Panc1 (cell line): Measurements from ENCODE around the gene IPP. TPM values are rescaled to one million over a fixed set of nuclear protein-coding genes. Genes with fewer than 3 reads are reported as not detected.

ENCODE experiments used
- ATAC-seq: fragments of 200-7000 bp; cut with Tn5 transposase; 2 replicates; pipeline ENCODE4 v1.9.1; 2020; ENCODE audit warnings: mild to moderate bottlenecking, moderate library complexity
- BruUV-seq: library from RNA; stranded (reverse); fragments of 400-500 nt; replicated peaks from 2 replicates; lab custom pipeline; 2021; lab: Mats Ljungman, UMichigan
- CTCF ChIA-PET: fragments of 300-600 bp; sonication (Branson Sonifier 250); formaldehyde crosslinking; loops from one replicate; lab custom pipeline; 2022; ENCODE audit warnings: antibody characterized with exemption; lab: Charles Lee
- POLR2A ChIA-PET: fragments of 300-600 bp; sonication (Branson Sonifier 250); formaldehyde crosslinking; loops from one replicate; lab custom pipeline; 2022; ENCODE audit warnings: antibody characterized with exemption; lab: Charles Lee
- DNase-seq: peaks from one replicate; pipeline ENCODE4 v3.0.0-alpha.2; 2010; ENCODE audit warnings: low read depth, low spot score
- H3K27ac ChIP-seq: 2 replicates; pipeline ENCODE4 v1.5.1; 2011; ENCODE audit warnings: mild to moderate bottlenecking, low read length, inconsistent platforms
- H3K27me3 ChIP-seq: fragments of 200-500 bp; sonication (Bioruptor generic); 2 replicates; pipeline ENCODE4 v1.6.0; 2014; ENCODE audit warnings: low read length, inconsistent platforms; ENCODE audit not compliant: control insufficient read depth, insufficient read depth
- H3K36me3 ChIP-seq: fragments of 200-500 bp; sonication (Bioruptor generic); 2 replicates; pipeline ENCODE4 v1.5.1; 2014; ENCODE audit warnings: inconsistent platforms, mild to moderate bottlenecking, low read length, moderate library complexity; ENCODE audit not compliant: control insufficient read depth, insufficient read depth
- H3K4me1 ChIP-seq: 2 replicates; pipeline ENCODE4 v1.5.1; 2011; ENCODE audit warnings: inconsistent platforms, mild to moderate bottlenecking, low read length, moderate library complexity; ENCODE audit not compliant: control insufficient read depth, insufficient read depth
- H3K4me3 ChIP-seq, 2 experiments: 2 replicates each; pipeline ENCODE4 v1.5.1; 2011 to 2012; ENCODE audit warnings: low read depth in 2 of 2, low read length in 2 of 2, mild to moderate bottlenecking in 2 of 2, inconsistent platforms in 1 of 2, moderate library complexity in 1 of 2
- H3K9me3 ChIP-seq: fragments of 200-500 bp; sonication (Bioruptor generic); 2 replicates; pipeline ENCODE4 v1.5.1; 2014; ENCODE audit warnings: low read depth, mild to moderate bottlenecking, inconsistent platforms, low read length, moderate library complexity; ENCODE audit not compliant: control insufficient read depth, insufficient read depth
- CTCF ChIP-seq: fragments of 450-650 bp; IDR thresholded peaks from 2 replicates; pipeline ENCODE4 v1.5.1; 2017; ENCODE audit warnings: mild to moderate bottlenecking
- POLR2AphosphoS5 ChIP-seq: IDR thresholded peaks from 2 replicates; pipeline ENCODE4 v1.6.1; 2012; ENCODE audit warnings: mild to moderate bottlenecking, low read depth, low read length, moderate library complexity
- REST ChIP-seq, 2 experiments: IDR thresholded peaks; 2 replicates each; pipeline ENCODE4 v1.6.1; 2011 to 2012; ENCODE audit warnings: low read depth in 2 of 2, control low read depth in 1 of 2, low read length in 1 of 2, mild to moderate bottlenecking in 1 of 2, moderate library complexity in 1 of 2; ENCODE audit not compliant: insufficient read depth in 1 of 2
- SIN3A ChIP-seq: IDR thresholded peaks from 2 replicates; pipeline ENCODE4 v1.6.1; 2012; ENCODE audit warnings: low read depth, mild to moderate bottlenecking, low read length, moderate library complexity, borderline replicate concordance; ENCODE audit not compliant: insufficient read depth
- TCF7L2 ChIP-seq: IDR thresholded peaks from 2 replicates; pipeline ENCODE4 v1.6.1; 2011; ENCODE audit warnings: mild to moderate bottlenecking, low read depth, low read length, inconsistent platforms
- in situ Hi-C: cut with HindIII; loops from 2 replicates; pipeline ENCODE4 v1.10.0; 2016; ENCODE audit warnings: low sequenced_read_pairs, low pct_unique_long_range_greater_than_20kb
- intact Hi-C: fragments of 100-400 bp; cut with micrococcal nuclease; formaldehyde crosslinking; loops from one replicate; pipeline ENCODE4 v1.10.0; 2022; ENCODE audit not compliant: unreplicated experiment
- total RNA-seq: library from RNA; stranded (reverse); gene quantifications from one replicate; pipeline ENCODE4 v1.2.1, GENCODE V29; 2021; ENCODE audit not compliant: unreplicated experiment

IPP gene
- total RNA-seq, 1 experiment from 2014 or later: 28.8 TPM

DNA sequence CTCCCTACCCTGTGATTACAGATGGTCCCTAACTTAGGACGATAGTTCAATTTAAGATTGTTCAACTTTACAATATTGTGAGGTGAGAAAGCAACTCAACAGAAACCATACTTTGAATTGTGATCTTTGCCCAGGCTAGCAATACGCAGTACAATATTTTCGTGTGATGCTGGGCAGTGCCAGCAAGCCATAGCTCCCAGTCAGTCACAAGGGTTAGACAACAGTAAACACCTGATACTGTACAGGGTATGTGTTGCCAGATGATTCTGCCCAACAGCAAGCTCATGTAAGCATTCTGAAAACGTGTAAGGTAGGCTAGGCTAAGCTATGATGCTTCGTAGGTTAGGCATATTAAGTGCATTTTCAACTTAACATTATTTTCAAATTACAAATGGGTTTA, 76.0 kb downstream of the IPP start:
- H3K4me1 ChIP-seq: peaks cover 21% of the 10 kb centered on the region
- H3K27me3 ChIP-seq: no peaks in the 10 kb centered on the region
- no peaks in the 10 kb centered on the region for H3K9me3 ChIP-seq
- H3K36me3 ChIP-seq: no peaks in the 10 kb centered on the region
- intact Hi-C loops (no loop called here), in situ Hi-C loops (no loop called here)
- ATAC-seq (no peak), DNase-seq (no peak)
- TSS peak; percentile 10 for BruUV-seq
- POLR2A ChIA-PET: interaction anchor here (0.5 to 0.6 kb wide), 2 partner anchors 14 to 44 kb away, joined by 4 to 12 read pairs; no protein-coding TSS in a partner anchor
- no peak overlapping the region for H3K27ac ChIP-seq
- H3K4me3 ChIP-seq: no peak overlapping the region
- TF ChIP-seq CTCF: no peak
- no peak for TF ChIP-seq REST (IDR thresholded peaks at IDR 0.05; ENCODE audit: insufficient read depth in 1 of 2, low read depth in 2 of 2, low read length in 1 of 2)
- no peak for TF ChIP-seq POLR2AphosphoS5
- TF ChIP-seq TCF7L2: no peak
- TF ChIP-seq SIN3A: no peak
- CTCF ChIA-PET: no interaction called here

- H3K27ac ChIP-seq: no peak overlapping the region
- ATAC-seq (no peak), DNase-seq (no peak)
- H3K27me3 ChIP-seq: no peaks in the 10 kb centered on the region
- POLR2A ChIA-PET: interaction anchor here (0.5 to 0.6 kb wide), 2 partner anchors 15 to 44 kb away, joined by 4 to 12 read pairs; no protein-coding TSS in a partner anchor
- intact Hi-C loops (no loop called here), in situ Hi-C loops (no loop called here)
- peaks cover 15% of the 10 kb centered on the region for H3K4me1 ChIP-seq
- no TSS peak for BruUV-seq
- H3K4me3 ChIP-seq: no peak overlapping the region
- TF ChIP-seq TCF7L2: no peak
- no peak for TF ChIP-seq REST (IDR thresholded peaks at IDR 0.05; ENCODE audit: insufficient read depth in 1 of 2, low read depth in 2 of 2, low read length in 1 of 2)
- no peak for TF ChIP-seq POLR2AphosphoS5
- no peak for TF ChIP-seq CTCF
- TF ChIP-seq SIN3A: no peak
- no peaks in the 10 kb centered on the region for H3K36me3 ChIP-seq
- no peaks in the 10 kb centered on the region for H3K9me3 ChIP-seq
- CTCF ChIA-PET: no interaction called here
Observed at GRCh38 chr1:45673956-45674355, 76.5 kb downstream of the IPP start.
